IMR-90 (cell line): ENCODE results near the gene PSMB2. TPM values are rescaled to one million over a fixed set of nuclear protein-coding genes. Genes with fewer than 3 reads are reported as not detected.

Experiments used
- ATAC-seq: fragments of 200-7000 bp; cut with Tn5 transposase; 2 replicates; pipeline ENCODE4 v1.9.1; 2020; ENCODE audit warnings: low read depth, mild to moderate bottlenecking, moderate library complexity
- BruUV-seq: library from RNA; stranded (reverse); fragments of 400-500 nt; replicated peaks from 2 replicates; lab custom pipeline; 2021; lab: Mats Ljungman, UMichigan
- CTCF ChIA-PET: fragments of 300-600 bp; formaldehyde crosslinking; extraction: SDS; loops from one replicate; lab custom pipeline; 2021; ENCODE audit warnings: antibody characterized with exemption; lab: Yijun Ruan, JAX
- POLR2A ChIA-PET: fragments of 300-600 bp; sonication (Branson Sonifier 250); formaldehyde crosslinking; loops from one replicate; lab custom pipeline; 2022; ENCODE audit warnings: antibody characterized with exemption; ENCODE audit not compliant: unreplicated experiment; lab: Charles Lee
- DNase-seq: peaks from one replicate; pipeline ENCODE4 v3.0.0; 2013
- H2AFZ ChIP-seq: replicated peaks from 2 replicates; pipeline ENCODE3; 2013; ENCODE audit warnings: low read length, mild to moderate bottlenecking; ENCODE audit not compliant: poor library complexity
- H2AK5ac ChIP-seq: 2 replicates; pipeline ENCODE4 v1.6.1; 2013; ENCODE audit warnings: low read depth, low read length, inconsistent platforms
- H2AK9ac ChIP-seq: replicated peaks from 2 replicates; pipeline ENCODE3; 2013; ENCODE audit warnings: mild to moderate bottlenecking, low read depth, low read length, moderate library complexity; ENCODE audit not compliant: poor library complexity
- H2BK120ac ChIP-seq: 2 replicates; pipeline ENCODE4 v1.6.1; 2013; ENCODE audit warnings: low read depth, low read length, inconsistent platforms
- H2BK15ac ChIP-seq: 3 replicates; pipeline ENCODE4 v1.6.1; 2013; ENCODE audit warnings: low read depth, low read length, inconsistent platforms
- H2BK20ac ChIP-seq: 2 replicates; pipeline ENCODE4 v1.6.1; 2013; ENCODE audit warnings: low read depth, mild to moderate bottlenecking, inconsistent platforms, low read length, moderate library complexity
- H2BK5ac ChIP-seq: 2 replicates; pipeline ENCODE4 v1.6.1; 2013; ENCODE audit warnings: mild to moderate bottlenecking, low read depth, low read length, inconsistent platforms; ENCODE audit not compliant: poor library complexity, severe bottlenecking
- H3K14ac ChIP-seq: replicated peaks from 2 replicates; pipeline ENCODE4 v1.6.1; 2013; ENCODE audit warnings: low read depth, low read length, inconsistent platforms
- H3K18ac ChIP-seq: 2 replicates; pipeline ENCODE4 v1.6.1; 2013; ENCODE audit warnings: low read depth, low read length, control low read depth
- H3K23ac ChIP-seq: 2 replicates; pipeline ENCODE4 v1.6.1; 2013; ENCODE audit warnings: low read depth, low read length, inconsistent platforms
- H3K27ac ChIP-seq: 2 replicates; pipeline ENCODE4 v1.5.1; 2013; ENCODE audit warnings: mild to moderate bottlenecking, control low read depth, low read length; ENCODE audit not compliant: insufficient read depth
- H3K27me3 ChIP-seq: 2 replicates; pipeline ENCODE4 v1.6.1; 2013; ENCODE audit warnings: low read length; ENCODE audit not compliant: control insufficient read depth, insufficient read depth
- H3K36me3 ChIP-seq: 2 replicates; pipeline ENCODE4 v1.6.1; 2013; ENCODE audit warnings: low read length, mixed read lengths; ENCODE audit not compliant: control insufficient read depth, insufficient read depth
- H3K4ac ChIP-seq: 2 replicates; pipeline ENCODE4 v1.6.1; 2013; ENCODE audit warnings: low read depth, low read length, inconsistent platforms
- H3K4me1 ChIP-seq: 2 replicates; pipeline ENCODE4 v1.6.1; 2013; ENCODE audit warnings: low read length, mixed read lengths; ENCODE audit not compliant: control insufficient read depth, insufficient read depth
- H3K4me2 ChIP-seq: 2 replicates; pipeline ENCODE4 v1.6.1; 2013; ENCODE audit warnings: low read depth, mild to moderate bottlenecking, control low read depth, low read length, moderate library complexity
- H3K4me3 ChIP-seq: 2 replicates; pipeline ENCODE4 v1.5.1; 2013; ENCODE audit warnings: low read depth, mild to moderate bottlenecking, control low read depth, low read length, moderate library complexity; ENCODE audit not compliant: insufficient read depth
- H3K56ac ChIP-seq: 2 replicates; pipeline ENCODE4 v1.6.1; 2013; ENCODE audit warnings: low read length, inconsistent platforms; ENCODE audit not compliant: insufficient read depth; ENCODE audit errors: extremely low read depth
- H3K79me1 ChIP-seq, 2 experiments: 2 replicates each; pipeline ENCODE4 v1.6.1; 2013; ENCODE audit warnings: low read length in 2 of 2, inconsistent platforms in 1 of 2, low read depth in 1 of 2
- H3K9ac ChIP-seq: 2 replicates; pipeline ENCODE4 v1.6.1; 2013; ENCODE audit warnings: low read depth, low read length, control low read depth
- H3K9me1 ChIP-seq: 2 replicates; pipeline ENCODE4 v1.6.1; 2013; ENCODE audit warnings: low read length, inconsistent platforms; ENCODE audit not compliant: insufficient read depth
- H3K9me3 ChIP-seq: 2 replicates; pipeline ENCODE4 v1.6.1; 2013; ENCODE audit warnings: low read length; ENCODE audit not compliant: control insufficient read depth, insufficient read depth
- H4K20me1 ChIP-seq: 2 replicates; pipeline ENCODE4 v1.6.1; 2013; ENCODE audit warnings: low read length, inconsistent platforms; ENCODE audit not compliant: insufficient read depth
- H4K5ac ChIP-seq: 2 replicates; pipeline ENCODE4 v1.6.1; 2013; ENCODE audit warnings: mild to moderate bottlenecking, low read depth, low read length, control low read depth
- H4K8ac ChIP-seq, 2 experiments: 2 replicates each; pipeline ENCODE4 v1.6.1; 2013; ENCODE audit warnings: low read depth in 2 of 2, low read length in 2 of 2, control low read depth in 1 of 2, inconsistent platforms in 1 of 2
- H4K91ac ChIP-seq: 2 replicates; pipeline ENCODE4 v1.6.1; 2013; ENCODE audit warnings: low read depth, low read length, inconsistent platforms; ENCODE audit not compliant: insufficient read depth
- BHLHE40 ChIP-seq: fragments of 150-350 bp; IDR thresholded peaks from 2 replicates; pipeline ENCODE4 v1.6.1; 2016; ENCODE audit warnings: mild to moderate bottlenecking, low read depth, low read length
- CEBPB ChIP-seq: IDR thresholded peaks from 2 replicates; pipeline ENCODE4 v1.6.1; 2012; ENCODE audit warnings: low read depth, low read length, improper control_type of control experiment
- FOS ChIP-seq: fragments of 150-350 bp; IDR thresholded peaks from 2 replicates; pipeline ENCODE4 v1.6.1; 2016; ENCODE audit warnings: low read depth, low read length
- MAFK ChIP-seq: IDR thresholded peaks from 2 replicates; pipeline ENCODE4 v1.6.1; 2012; ENCODE audit warnings: low read depth, low read length, improper control_type of control experiment
- MAZ ChIP-seq: IDR thresholded peaks from 2 replicates; pipeline ENCODE4 v1.6.1; 2012; ENCODE audit warnings: low read depth, mild to moderate bottlenecking, low read length, improper control_type of control experiment, moderate library complexity, borderline replicate concordance
- MXI1 ChIP-seq: IDR thresholded peaks from 2 replicates; pipeline ENCODE4 v1.6.1; 2012; ENCODE audit warnings: low read depth, mild to moderate bottlenecking, low read length, moderate library complexity, borderline replicate concordance
- NFE2L2 ChIP-seq: fragments of 150-350 bp; IDR thresholded peaks from 2 replicates; pipeline ENCODE4 v1.6.1; 2016; ENCODE audit warnings: low read depth, mild to moderate bottlenecking, low read length
- POLR2A ChIP-seq: IDR thresholded peaks from 2 replicates; pipeline ENCODE4 v1.6.1; 2012; ENCODE audit warnings: mild to moderate bottlenecking, low read depth, low read length
- RCOR1 ChIP-seq: IDR thresholded peaks from 2 replicates; pipeline ENCODE4 v1.6.1; 2012; ENCODE audit warnings: mild to moderate bottlenecking, low read length, improper control_type of control experiment; ENCODE audit not compliant: insufficient replicate concordance
- RFX5 ChIP-seq: IDR thresholded peaks from 2 replicates; pipeline ENCODE4 v1.8.0; 2012; ENCODE audit warnings: low read depth, mild to moderate bottlenecking, low read length, moderate library complexity
- USF2 ChIP-seq: fragments of 150-350 bp; IDR thresholded peaks from 2 replicates; pipeline ENCODE4 v1.6.1; 2017; ENCODE audit warnings: mild to moderate bottlenecking, antibody characterized with exemption, low read length, low read depth
- WGBS, 2 experiments: methylation state at CpG; one replicate each; pipeline versions ENCODE4 v1.1.5 to v1.1.7; 2013; ENCODE audit warnings: missing lambda C conversion rate in 2 of 2; ENCODE audit not compliant: insufficient read length in 1 of 2; ENCODE audit errors: extremely low coverage in 2 of 2; 5-methylcytosine and 5-hydroxymethylcytosine counted together
- dilution Hi-C: fragments of 300-500 bp; cut with HindIII; formaldehyde crosslinking; loops from one replicate; pipeline ENCODE4 v1.14.3; 2018; ENCODE audit warnings: low sequenced_read_pairs; ENCODE audit not compliant: unreplicated experiment
- in situ Hi-C: fragments of 300-500 bp; cut with MboI; formaldehyde crosslinking; loops from 3 replicates; pipeline ENCODE4 v1.14.3; 2019; ENCODE audit warnings: low sequenced_read_pairs, inconsistent platforms, mixed read lengths
- intact Hi-C: fragments of 100-400 bp; cut with micrococcal nuclease; formaldehyde crosslinking; loops from 2 replicates; pipeline ENCODE4 v1.10.0; 2022
- polyA plus RNA-seq, 3 experiments: library from polyadenylated mRNA; depleted of rRNA; stranded (reverse); fragments of >200 nt; gene quantifications; 2 replicates each; pipeline ENCODE4 v1.2.3, GENCODE V29; 2012; ENCODE audit warnings: low replicate concordance in 1 of 3
- total RNA-seq: library from RNA; depleted of rRNA; stranded (reverse); fragments of >200 nt; gene quantifications from 2 replicates; pipeline ENCODE4 v1.2.3, GENCODE V29; 2012

The PSMB2 gene
- total and polyA plus RNA-seq, 2 of the 4 experiments (the other 2 are of a cell fraction), result 23.8 to 86.2 TPM

GRCh38 chr1:35657851-35658250 is 16.5 kb upstream of the PSMB2 start:
- H3K14ac ChIP-seq, result no peak overlapping the region
- TF ChIP-seq MAZ (no peak), BHLHE40 (no peak), RCOR1 (no peak), POLR2A (no peak), CEBPB (no peak), FOS (no peak), MAFK (no peak), RFX5 (no peak), NFE2L2 (no peak), USF2 (no peak), MXI1 (no peak)
- intact Hi-C loops (loop anchor here (5.0 kb wide), 1 partner anchor 49 kb away; no protein-coding TSS in a partner anchor), dilution Hi-C loops (no loop called here), in situ Hi-C loops (no loop called here)
- H3K23ac ChIP-seq, result no peak overlapping the region
- H3K79me1 ChIP-seq, result no peaks in the 10 kb centered on the region
- no peak overlapping the region for H3K27ac ChIP-seq
- BruUV-seq, result no TSS peak
- no peaks in the 10 kb centered on the region for H4K20me1 ChIP-seq
- no peak overlapping the region for H2AK5ac ChIP-seq
- no peak overlapping the region for H3K9ac ChIP-seq
- no peak overlapping the region for H3K18ac ChIP-seq
- H2AFZ ChIP-seq, result no peak overlapping the region
- no peak overlapping the region for H2BK120ac ChIP-seq
- no peak overlapping the region for H2BK5ac ChIP-seq
- no peak overlapping the region for H4K8ac ChIP-seq
- H2BK20ac ChIP-seq, result no peak overlapping the region
- 0% methylated on average over 1 of the region's 2 CpGs; no CpG with 5 or more reads in 1 of the 2 experiments for WGBS, 2 experiments
- POLR2A ChIA-PET, result no interaction called here
- H2AK9ac ChIP-seq, result no peak overlapping the region
- H3K36me3 ChIP-seq, result no peaks in the 10 kb centered on the region
- no peak overlapping the region for H3K56ac ChIP-seq
- H3K4me2 ChIP-seq, result no peak overlapping the region
- CTCF ChIA-PET, result no interaction called here
- H3K9me3 ChIP-seq, result no peaks in the 10 kb centered on the region
- H3K4ac ChIP-seq, result no peak overlapping the region
- peaks cover 3% of the 10 kb centered on the region; the same call in 1 of the 2 replicates for H3K4me1 ChIP-seq
- DNase-seq, result no peak
- no peak overlapping the region for H4K91ac ChIP-seq
- H3K27me3 ChIP-seq, result peaks cover 3% of the 10 kb centered on the region; the same call in 1 of the 2 replicates
- peaks cover 7% of the 10 kb centered on the region for H3K9me1 ChIP-seq
- H4K5ac ChIP-seq, result no peak overlapping the region
- H3K4me3 ChIP-seq, result no peak overlapping the region
- no peak for ATAC-seq
- H2BK15ac ChIP-seq, result no peak overlapping the region
